Spinal cord (tissue), 10 donors: Measurements from ENCODE around the gene TSPAN2. TPM values are rescaled to one million over a fixed set of nuclear protein-coding genes. Genes with fewer than 3 reads are reported as not detected.

Experiments used
- DNase-seq, 6 donors: peaks; one replicate each; pipeline versions ENCODE4 v3.0.0 to v3.0.0-alpha.2; 2013 to 2015; ENCODE audit warnings: low spot score in 6 of 6, low read depth in 4 of 6
- H3K27ac ChIP-seq: one replicate; pipeline ENCODE4 v1.5.1; 2013; ENCODE audit warnings: low read depth, low read length, control low read depth
- H3K27me3 ChIP-seq: one replicate; pipeline ENCODE4 v1.6.1; 2013; ENCODE audit warnings: low read length; ENCODE audit not compliant: control insufficient read depth, insufficient read depth
- H3K36me3 ChIP-seq: one replicate; pipeline ENCODE4 v1.6.1; 2013; ENCODE audit warnings: low read length; ENCODE audit not compliant: control insufficient read depth, insufficient read depth
- H3K4me1 ChIP-seq: one replicate; pipeline ENCODE4 v1.6.1; 2013; ENCODE audit warnings: low read length; ENCODE audit not compliant: control insufficient read depth, insufficient read depth
- H3K4me3 ChIP-seq: one replicate; pipeline ENCODE4 v1.5.1; 2013; ENCODE audit warnings: low read depth, low read length, control low read depth
- H3K9me3 ChIP-seq: one replicate; pipeline ENCODE4 v1.6.1; 2013; ENCODE audit warnings: low read length; ENCODE audit not compliant: control insufficient read depth, insufficient read depth
- WGBS: methylation state at CpG from one replicate; pipeline ENCODE4 v1.1.5; 2013; ENCODE audit warnings: missing lambda C conversion rate; ENCODE audit not compliant: insufficient coverage; 5-methylcytosine and 5-hydroxymethylcytosine counted together
- polyA plus RNA-seq, 2 donors: library from polyadenylated mRNA; unstranded; fragments of 120-200 nt; gene quantifications; one replicate each; pipeline ENCODE4 v1.2.1, GENCODE V29; 2013; ENCODE audit not compliant: insufficient read length in 2 of 2
- total RNA-seq, 2 donors: library from RNA; depleted of rRNA in 1 of 2; stranded (reverse); fragments of 120-200 nt in 1 of 2; fragments of >200 nt in 1 of 2; gene quantifications; one replicate each; pipeline versions ENCODE4 v1.2.3 to v1.2.4, GENCODE V29; 2013 to 2014
- donor health status: healthy.

Gene TSPAN2
- total and polyA plus RNA-seq, 4 donors, result 8.9 to 29.0 (median 28.7) TPM

DNA sequence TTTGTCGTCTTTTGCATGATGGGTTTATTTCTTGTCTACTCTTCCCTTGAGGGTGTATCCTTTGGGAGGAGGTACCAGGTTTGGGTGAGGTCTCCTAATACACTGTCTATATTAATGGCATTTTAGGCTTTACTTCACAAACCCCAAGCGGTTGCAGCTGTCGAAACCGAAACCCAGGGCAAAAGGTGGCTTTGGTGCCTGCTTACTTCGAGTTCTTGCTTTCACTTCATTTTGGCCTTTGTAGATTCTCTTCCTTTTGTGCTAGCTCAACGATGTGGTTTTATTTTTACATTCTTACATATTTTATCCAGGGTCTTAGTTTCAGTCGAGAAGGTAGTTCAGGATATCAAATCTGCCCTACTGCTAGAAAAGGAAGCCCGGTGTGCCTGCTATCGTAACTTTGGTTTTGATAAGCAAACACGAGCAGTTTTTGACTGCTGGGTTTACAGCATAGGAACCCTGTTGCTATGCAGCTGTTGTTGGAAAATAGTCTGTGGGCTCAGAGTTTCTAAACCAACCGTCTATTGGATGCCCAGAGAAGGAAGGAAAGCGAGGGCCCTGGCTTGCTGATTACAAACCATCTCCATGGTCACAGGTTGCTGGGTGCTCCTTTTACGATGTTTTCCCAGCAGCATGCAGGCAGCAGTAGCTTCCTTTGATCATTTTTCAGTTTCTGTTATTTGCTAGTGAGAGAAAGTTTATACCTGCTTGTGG, 9.8 kb upstream of the TSPAN2 start:
- H3K9me3 ChIP-seq, result no peaks in the 10 kb centered on the region
- peak overlapping the region; percentile 12 for H3K27ac ChIP-seq
- no peaks in the 10 kb centered on the region for H3K36me3 ChIP-seq
- no peaks in the 10 kb centered on the region for H3K4me1 ChIP-seq
- DNase-seq, result peak in 4 of 6 donors; percentile 42 to 72 (median 65)
- H3K27me3 ChIP-seq, result no peaks in the 10 kb centered on the region
- H3K4me3 ChIP-seq, result peak overlapping the region; percentile 4
- WGBS, result 33% methylated on average over 10 of the region's 13 CpGs

- H3K9me3 ChIP-seq, result no peaks in the 10 kb centered on the region
- H3K27me3 ChIP-seq, result peaks cover 6% of the 10 kb centered on the region
- H3K4me1 ChIP-seq, result peaks cover 19% of the 10 kb centered on the region
- H3K4me3 ChIP-seq, result no peak overlapping the region
- no peak overlapping the region for H3K27ac ChIP-seq
- DNase-seq, result no peak
- no peaks in the 10 kb centered on the region for H3K36me3 ChIP-seq
- WGBS, result no CpG with 5 or more reads among the region's 1 CpG
These were observed 2.9 kb upstream of the TSPAN2 start for GRCh38 chr1:115092175-115092574.

GRCh38 chr1:115091572-115091971, 2.3 kb upstream of the TSPAN2 start:
- Histone ChIP-seq H3K27ac (no peak overlapping the region), H3K4me3 (no peak overlapping the region), H3K36me3 (no peaks in the 10 kb centered on the region), H3K9me3 (no peaks in the 10 kb centered on the region), H3K4me1 (peaks cover 19% of the 10 kb centered on the region), H3K27me3 (peaks cover 6% of the 10 kb centered on the region)
- WGBS, result 95% methylated on average over 2 of the region's 2 CpGs
- DNase-seq, result no peak

DNA sequence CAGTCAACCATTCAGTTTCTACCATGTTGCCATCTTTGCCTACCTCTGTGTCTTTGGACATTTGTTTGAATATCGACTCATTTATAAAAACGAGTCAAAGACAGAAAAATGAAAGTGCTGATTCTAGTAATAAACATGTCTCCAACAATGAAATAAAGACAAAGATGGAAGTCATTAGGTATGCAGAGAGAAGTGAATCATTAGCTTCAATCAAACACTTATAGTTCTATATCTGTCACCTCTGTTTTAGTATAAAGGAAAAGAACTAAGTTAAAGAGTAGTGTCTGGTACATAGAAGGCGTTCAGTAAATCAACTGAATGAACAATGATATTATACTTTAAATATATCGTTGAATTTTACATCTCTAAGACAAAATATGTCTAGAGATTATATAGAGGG, 1.7 kb upstream of the TSPAN2 start:
- Histone ChIP-seq H3K4me1 (peaks cover 19% of the 10 kb centered on the region), H3K27me3 (peaks cover 6% of the 10 kb centered on the region), H3K27ac (no peak overlapping the region), H3K9me3 (no peaks in the 10 kb centered on the region), H3K36me3 (no peaks in the 10 kb centered on the region), H3K4me3 (no peak overlapping the region)
- DNase-seq, result no peak
- no CpG with 5 or more reads among the region's 4 CpGs for WGBS

GRCh38 chr1:115090540-115090939, 1.2 kb upstream of the TSPAN2 start:
- Histone ChIP-seq H3K36me3 (no peaks in the 10 kb centered on the region), H3K27me3 (peaks cover 6% of the 10 kb centered on the region), H3K27ac (peak overlapping the region; percentile 15), H3K9me3 (no peaks in the 10 kb centered on the region), H3K4me1 (peaks cover 20% of the 10 kb centered on the region), H3K4me3 (peak overlapping the region; percentile 19)
- no peak for DNase-seq
- 58% methylated on average over 8 of the region's 8 CpGs for WGBS

DNA sequence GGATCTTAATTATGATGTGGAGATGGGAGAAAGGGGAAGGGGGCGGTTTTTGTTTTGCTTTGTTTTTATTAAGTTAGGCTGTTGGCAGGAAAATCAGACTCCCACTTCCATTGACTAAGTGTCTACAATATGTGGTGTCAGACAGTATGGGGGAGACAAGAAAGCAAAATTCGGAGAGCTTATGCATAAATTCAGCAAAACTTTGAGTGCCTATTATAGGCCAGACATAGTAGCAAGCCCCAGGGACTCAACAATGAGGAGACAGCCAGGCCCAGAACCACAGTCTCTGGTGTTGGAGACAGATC, 835 bp upstream of the TSPAN2 start:
- Histone ChIP-seq H3K4me3 (peak overlapping the region; percentile 51), H3K9me3 (no peaks in the 10 kb centered on the region), H3K27me3 (peaks cover 6% of the 10 kb centered on the region), H3K4me1 (peaks cover 24% of the 10 kb centered on the region), H3K36me3 (no peaks in the 10 kb centered on the region), H3K27ac (peak overlapping the region; percentile 15)
- DNase-seq, result no peak
- 53% methylated on average over 1 of the region's 2 CpGs for WGBS

- DNase-seq, result peak in 2 of 6 donors; percentile 7 to 75
- Histone ChIP-seq H3K4me3 (peak overlapping the region; percentile 30), H3K4me1 (peaks cover 26% of the 10 kb centered on the region), H3K27me3 (peaks cover 6% of the 10 kb centered on the region), H3K36me3 (no peaks in the 10 kb centered on the region), H3K27ac (peak overlapping the region; percentile 13), H3K9me3 (no peaks in the 10 kb centered on the region)
- 1% methylated on average over 25 of the region's 25 CpGs for WGBS
These were observed 358 bp downstream of the TSPAN2 start for GRCh38 chr1:115088871-115089419.

DNA sequence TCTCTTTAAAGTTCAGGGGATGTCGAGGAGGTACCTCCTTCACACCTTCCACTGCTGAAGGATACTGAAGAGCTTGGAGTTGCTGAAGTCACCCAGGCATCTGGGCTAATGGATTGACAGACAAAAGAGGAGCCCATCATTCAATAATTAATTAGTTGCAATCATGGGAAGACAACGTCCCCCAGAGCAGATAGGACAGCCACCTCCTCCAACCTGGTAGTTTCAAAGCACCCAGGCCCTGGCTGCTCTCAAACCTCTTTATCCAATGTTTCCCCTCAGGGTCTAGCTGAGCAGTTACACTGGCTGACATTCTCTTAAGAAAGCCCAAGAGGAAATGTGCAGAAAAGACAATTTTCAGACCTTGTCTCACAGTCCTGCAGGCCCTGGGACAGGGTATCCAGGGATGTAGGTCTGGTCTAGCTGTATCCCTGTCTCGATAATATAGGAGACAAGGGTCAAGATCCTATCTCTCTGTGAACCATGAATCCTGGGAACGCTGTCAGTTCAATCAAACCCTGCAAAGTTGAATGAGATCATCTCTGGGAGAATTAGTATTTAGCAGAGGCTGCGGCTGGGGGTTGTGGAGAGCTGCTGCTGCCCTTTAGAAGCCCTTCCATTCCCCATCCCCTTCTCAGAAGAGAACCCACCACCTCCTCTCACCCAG, 1.1 kb downstream of the TSPAN2 start:
- peaks cover 6% of the 10 kb centered on the region for H3K27me3 ChIP-seq
- peak in 1 of 6 donors; percentile 49 for DNase-seq
- H3K36me3 ChIP-seq, result no peaks in the 10 kb centered on the region
- 90% methylated on average over 2 of the region's 5 CpGs for WGBS
- H3K27ac ChIP-seq, result peak overlapping the region; percentile 13
- peak overlapping the region; percentile 30 for H3K4me3 ChIP-seq
- peaks cover 26% of the 10 kb centered on the region for H3K4me1 ChIP-seq
- no peaks in the 10 kb centered on the region for H3K9me3 ChIP-seq

- no peaks in the 10 kb centered on the region for H3K36me3 ChIP-seq
- H3K27me3 ChIP-seq, result peaks cover 6% of the 10 kb centered on the region
- H3K4me1 ChIP-seq, result peaks cover 26% of the 10 kb centered on the region
- no peak overlapping the region for H3K27ac ChIP-seq
- no peak for DNase-seq
- 94% methylated on average over 6 of the region's 9 CpGs for WGBS
- H3K4me3 ChIP-seq, result no peak overlapping the region
- H3K9me3 ChIP-seq, result no peaks in the 10 kb centered on the region
These were observed 3.0 kb downstream of the TSPAN2 start for GRCh38 chr1:115086176-115086830.
